ENCODE measurements around the gene SLC7A4.

SLC7A4 gene

DNA sequence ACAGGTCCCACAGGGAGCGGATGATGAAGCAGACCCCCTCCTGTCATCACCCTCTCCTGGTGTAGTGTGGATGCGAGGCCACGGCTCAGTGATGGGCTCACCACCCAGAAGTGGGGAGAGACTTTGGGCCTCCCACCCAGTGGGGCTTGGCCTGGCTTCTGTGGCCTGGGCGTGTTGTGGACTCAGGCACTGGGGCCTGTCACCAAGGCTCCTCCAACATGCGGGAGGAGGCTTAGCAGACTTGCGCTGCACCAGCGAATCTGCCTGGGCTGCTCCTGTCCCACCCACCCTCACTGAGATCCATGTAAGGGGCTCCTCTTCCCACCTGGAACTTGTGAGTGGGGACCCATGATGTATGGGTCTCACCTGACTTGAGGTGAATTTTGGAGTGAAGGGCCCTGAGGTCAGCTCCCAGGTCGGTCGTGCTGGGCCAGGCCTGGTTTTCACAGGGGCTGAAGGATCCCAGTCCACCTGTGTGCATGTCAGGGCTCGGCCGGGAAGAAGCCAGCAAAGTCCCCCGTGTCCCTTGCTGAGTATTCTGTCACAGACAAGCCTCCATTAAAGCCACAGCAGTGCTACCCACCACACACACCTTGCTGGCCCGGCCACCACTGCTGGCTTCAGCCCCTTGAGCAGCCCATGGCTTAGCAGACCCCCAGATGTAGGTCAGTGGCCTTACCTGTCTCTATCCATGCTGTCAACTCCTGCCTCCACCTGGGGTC is 34.7 kb downstream of the SLC7A4 start:
- DNase-seq, result no peak

DNA sequence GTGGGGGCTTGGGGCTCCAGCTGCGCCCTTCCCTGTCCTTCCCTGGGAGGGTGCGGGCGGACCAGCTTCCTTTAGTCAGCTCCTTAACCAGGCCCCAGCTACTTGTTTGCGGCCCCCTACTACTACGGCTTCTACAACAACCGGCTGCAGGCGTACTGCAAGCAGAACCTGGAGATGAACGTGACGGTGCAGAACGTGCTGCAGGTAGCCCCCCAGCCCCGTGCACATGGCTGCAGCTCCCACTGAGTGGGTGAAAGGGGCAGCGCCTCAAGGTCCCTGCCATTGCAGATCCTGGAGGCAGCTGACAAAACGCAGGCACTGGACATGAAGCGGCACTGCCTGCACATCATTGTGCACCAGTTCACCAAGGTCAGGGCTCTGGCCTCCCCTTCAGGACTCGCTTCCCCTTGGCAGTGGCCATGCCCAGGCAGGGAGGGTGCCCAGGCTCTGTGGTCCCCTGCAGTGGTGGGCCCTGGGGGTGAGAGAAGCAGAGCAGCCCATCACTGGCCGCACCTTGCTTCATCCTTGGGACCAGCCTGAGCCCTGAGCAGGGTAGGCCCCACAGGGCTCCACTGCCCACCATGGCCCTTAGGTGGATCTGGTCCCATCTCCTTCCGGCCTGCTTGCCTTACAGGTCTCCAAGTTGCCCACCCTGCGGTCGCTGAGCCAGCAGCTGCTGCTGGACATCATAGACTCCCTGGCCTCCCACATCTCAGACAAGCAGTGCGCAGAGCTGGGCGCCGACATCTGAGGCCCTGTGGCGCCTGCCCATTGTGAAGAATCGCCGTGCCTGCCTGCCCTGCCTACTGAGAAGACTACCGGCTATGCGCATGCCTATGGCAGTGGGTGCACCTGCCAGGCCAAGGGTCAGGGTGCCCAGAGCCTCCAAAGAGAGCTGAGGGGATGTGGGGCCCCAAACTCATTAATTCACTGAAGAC is 35.5 kb downstream of the SLC7A4 start:
- no peak for DNase-seq

DNA sequence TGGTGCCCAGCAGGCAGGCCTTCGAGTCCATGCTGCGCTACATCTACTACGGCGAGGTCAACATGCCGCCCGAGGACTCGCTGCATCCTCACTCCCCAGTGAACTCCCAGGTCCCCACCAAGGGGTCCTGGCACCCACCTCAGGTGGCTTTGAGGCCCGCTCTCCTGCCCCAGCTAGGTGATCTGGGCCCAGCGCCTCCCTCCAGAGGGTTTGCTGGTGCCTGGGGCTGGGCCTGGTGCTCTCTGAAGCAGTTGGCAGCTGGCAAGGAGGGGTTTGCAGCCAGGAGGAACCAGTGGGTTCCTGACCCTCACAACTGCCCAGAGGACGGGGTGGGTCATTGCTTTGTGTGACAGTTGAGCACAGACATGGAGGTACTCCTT is 36.3 kb downstream of the SLC7A4 start:
- no peak for DNase-seq

DNA sequence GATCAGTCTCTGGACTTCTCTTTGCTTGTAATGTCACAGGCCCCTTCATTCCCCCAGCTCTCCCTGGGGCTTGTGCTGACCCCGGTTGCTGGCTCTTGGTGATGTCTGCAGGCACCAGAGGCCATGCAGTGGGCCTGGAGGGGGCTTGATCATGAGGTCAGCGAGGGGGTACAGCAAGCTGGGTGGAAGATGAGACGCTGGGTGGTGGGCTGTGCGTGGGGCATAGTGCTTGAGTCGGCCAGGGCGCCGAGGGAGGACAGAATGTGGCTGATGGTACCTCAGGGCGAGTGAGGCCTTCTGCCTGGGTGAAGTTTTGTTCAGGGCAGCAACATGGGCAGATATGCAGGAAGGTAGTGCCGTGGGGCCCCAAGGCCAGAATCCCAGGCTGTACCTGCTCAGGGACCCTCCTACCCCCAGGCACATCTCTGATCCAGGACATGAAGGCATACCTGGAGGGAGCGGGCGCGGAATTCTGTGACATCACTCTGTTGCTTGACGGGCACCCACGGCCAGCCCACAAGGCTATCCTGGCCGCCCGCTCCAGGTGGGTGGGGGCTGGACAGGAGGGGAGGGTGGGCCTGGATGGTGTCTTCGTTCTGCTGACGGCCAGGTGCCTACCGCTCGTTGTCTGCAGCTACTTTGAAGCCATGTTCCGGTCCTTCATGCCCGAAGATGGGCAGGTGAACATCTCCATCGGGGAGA is 36.9 kb downstream of the SLC7A4 start:
- no peak for DNase-seq

DNA sequence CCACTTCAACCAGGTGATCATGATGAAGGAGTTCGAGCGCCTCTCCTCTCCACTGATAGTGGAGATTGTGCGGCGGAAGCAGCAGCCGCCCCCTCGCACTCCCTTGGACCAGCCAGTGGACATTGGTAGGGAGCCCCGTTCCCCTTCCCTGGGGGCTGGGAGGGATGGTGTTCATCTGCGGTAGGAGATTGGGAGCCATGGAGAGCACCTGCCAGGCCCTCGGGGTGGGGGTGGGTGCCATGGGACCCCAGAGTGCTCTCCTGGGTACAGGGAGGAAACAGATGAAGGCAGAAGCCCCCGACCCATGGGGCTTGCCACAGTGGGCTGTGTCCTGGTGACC is 37.5 kb downstream of the SLC7A4 start:
- no peak for DNase-seq

DNA sequence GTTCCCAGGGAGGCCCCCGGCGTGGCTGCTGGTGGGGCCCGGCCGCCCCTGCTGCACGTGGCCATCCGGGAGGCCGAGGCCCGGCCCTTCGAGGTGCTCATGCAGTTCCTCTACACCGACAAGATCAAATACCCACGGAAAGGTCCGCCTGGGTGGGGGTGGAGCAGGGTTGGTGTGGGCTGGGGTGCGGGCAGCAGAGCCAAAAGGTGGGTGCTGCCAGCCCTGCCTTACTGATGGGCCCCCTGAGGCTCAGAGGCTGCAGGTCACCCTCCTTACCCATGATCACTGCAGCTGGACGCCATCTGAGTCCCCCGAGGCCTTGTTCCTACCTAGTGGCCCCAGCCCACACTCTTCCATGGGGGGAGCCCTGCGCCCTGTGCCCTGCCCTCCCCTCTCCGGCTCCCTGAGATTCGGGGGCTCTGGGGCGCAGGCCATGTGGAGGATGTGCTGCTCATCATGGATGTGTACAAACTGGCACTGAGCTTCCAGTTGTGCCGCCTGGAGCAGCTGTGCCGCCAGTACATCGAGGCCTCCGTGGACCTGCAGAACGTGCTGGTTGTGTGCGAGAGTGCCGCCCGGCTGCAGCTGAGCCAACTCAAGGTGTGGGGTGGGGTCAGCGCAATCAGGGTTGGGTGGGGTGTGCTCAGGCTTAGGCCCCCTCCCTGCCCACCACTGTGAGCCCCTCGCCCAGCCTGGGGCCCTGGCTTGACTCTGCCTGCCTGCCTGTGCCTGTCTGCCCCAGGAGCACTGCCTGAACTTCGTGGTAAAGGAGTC is 38.0 kb downstream of the SLC7A4 start:
- no peak for DNase-seq

DNA sequence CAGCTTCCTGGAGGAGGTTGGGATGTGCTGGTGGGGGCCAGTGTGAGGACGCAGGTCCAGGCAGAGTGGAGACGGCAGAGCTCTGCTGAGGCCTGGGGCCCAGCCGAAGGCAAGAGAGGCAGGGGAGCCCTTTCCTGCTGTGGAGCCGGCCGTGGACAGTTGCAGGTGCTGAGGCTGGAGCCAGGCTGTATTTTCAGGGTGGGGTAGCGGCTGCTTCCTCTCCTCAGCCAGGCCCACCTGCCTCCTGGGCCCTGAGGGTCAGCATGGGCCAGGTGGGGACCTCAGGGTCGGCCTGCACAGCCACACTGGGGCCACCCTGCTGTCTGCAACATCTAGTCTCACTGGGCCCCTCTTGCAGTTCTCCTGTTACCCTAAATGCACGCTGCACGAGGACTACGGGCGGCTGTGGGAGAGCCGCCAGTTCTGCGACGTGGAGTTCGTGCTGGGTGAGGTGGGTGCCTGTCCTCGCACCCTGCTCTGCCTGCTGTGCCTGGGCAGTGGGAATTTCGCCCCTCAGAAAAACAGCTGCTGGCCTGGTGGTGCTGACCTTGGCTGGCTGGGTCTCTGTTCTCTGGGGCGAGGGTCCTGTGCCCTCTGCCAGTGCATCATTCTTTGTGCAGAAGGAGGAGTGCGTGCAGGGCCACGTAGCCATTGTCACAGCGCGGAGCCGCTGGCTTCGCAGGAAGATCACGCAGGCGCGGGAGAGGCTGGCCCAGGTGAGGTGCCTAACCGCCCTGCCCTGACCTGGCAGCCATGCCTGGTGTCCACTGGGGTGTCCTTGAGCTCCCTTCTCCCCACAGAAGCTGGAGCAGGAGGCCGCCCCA is 38.8 kb downstream of the SLC7A4 start:
- no peak for DNase-seq

DNA sequence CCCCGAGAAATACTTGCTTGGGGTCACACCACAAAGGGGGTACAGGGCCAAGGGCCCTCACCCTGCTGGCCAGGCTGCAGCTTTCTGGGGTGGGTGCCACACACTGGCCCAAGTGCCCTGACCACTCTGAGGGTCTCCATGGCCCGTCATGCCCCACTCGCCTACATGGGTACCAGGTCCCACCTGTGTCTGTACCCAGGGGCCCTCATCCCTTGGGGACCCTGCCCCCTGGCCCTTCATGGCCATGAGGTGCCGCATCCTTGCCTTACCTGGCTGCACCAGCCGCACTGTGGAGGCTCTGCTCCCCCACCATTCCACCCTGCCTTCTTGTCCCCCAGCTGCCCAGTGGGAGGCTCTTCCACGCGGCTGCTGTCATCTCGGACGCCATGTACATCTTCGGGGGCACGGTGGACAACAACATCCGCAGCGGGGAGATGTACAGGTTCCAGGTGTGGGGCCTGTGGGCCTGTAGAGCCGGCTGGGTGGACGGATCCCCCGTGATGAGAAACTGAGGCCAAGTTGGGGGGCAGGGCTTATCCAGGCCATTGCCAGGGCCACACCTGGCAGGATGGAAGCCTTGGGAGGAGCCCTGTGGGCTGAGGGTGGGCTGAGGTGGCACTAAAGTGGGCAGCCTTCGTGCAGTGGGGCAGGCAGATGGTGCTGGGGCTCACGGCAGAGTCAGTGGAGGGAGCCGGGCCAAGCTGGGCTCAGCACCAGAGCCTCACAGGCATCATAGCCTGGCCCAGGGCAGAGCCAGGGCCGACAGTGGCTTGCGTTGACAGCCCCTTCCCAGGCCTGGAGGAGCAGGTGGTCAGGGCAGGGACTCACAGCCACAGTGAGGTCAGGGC is 39.7 kb downstream of the SLC7A4 start:
- no peak for DNase-seq

DNA sequence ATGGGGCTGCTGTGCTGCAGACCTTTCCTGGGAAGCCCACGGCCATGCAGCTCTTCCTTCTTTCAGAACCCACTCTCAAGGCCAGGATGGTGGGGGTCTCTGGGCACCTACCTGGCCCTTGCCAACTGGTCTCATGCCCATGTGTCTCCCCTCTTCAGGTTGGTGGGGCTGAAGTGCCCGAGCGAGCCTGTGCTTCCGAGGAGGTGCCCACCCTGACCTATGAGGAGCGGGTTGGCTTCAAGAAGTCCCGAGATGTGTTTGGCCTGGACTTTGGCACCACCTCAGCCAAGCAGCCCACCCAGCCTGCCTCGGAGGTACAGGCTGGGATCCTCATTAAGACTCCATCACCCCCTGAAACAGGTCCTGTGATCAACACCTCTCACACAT is 40.3 kb downstream of the SLC7A4 start:
- no peak for DNase-seq

DNA sequence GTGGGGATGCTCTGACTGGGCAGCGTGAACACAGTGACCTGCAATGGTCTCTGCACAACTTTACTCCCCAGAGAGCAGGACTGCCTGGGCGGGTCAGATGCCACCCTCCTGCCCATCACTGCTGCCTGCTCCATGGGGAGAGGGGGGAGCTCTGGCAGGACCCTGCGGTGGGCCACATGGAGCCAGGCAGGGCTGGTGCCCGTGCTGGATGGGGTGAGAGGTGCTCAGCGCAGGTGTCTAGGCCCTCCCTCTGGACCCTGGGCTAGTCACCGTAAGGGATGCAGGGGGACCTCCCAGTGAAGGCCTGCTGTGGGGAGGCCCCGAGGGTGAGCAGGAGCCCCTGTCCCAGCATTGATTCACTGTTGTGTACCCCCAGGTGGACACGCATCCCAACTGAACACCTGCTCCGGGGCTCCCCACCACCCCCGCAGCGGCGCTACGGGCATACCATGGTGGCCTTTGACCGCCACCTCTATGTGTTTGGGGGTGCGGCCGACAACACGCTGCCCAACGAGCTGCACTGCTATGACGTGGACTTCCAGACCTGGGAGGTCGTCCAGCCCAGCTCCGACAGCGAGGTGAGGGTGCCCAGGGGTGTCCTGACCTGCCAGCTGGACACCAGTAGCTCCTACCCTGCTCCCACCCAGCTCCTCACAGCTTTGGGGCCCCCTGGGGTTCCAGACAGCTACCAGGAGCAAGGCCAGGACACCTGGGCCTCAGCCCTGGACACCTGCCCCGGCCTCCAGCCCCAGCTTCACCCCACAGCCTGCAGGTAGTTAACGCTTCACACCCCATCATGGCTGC is 40.9 kb downstream of the SLC7A4 start:
- no peak for DNase-seq

DNA sequence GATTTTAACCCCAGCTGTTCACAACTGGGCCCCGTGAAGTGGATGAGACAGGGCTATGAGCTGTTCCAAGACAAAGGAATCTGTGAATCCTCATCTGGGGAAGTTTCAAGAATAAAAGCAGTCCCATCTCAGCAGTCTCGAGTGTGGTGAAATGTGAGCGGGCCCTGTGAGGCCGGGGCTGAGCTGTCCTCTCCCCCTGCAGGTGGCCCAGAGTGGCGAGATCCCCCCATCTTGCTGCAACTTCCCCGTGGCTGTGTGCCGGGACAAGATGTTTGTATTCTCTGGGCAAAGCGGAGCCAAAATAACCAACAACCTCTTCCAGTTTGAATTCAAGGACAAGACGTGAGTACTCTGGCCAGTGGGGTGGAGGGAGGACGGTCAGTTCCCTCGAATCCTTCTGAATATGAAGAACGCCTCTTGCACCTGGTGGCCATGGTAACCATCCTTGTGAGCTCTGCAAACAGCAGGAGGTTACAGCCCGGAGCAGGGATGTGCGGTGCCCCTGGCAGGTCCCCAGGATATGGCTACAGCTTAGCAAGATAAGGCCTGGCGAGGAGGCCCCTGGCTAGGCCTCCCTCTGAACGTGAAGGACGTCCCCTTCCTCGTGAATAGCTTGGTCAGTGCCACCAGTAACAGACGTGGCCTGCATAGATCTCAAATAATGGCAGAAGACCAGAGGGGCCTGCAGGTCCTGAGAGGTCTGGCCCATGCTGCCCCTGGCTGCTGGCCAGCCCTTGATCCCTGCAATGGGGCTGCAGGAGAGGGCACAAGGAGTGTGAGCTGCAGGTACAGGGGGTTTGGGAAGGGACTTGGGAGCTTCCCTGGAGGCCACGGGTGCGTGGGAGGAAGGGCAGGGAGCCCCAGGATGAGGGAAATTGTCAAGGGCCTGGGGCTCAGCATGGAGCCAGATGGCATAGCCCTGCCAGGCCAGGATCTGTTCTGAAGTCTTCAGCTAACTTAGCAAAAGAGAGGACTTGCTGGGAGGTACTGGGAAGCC is 41.9 kb downstream of the SLC7A4 start:
- no peak for DNase-seq

DNA sequence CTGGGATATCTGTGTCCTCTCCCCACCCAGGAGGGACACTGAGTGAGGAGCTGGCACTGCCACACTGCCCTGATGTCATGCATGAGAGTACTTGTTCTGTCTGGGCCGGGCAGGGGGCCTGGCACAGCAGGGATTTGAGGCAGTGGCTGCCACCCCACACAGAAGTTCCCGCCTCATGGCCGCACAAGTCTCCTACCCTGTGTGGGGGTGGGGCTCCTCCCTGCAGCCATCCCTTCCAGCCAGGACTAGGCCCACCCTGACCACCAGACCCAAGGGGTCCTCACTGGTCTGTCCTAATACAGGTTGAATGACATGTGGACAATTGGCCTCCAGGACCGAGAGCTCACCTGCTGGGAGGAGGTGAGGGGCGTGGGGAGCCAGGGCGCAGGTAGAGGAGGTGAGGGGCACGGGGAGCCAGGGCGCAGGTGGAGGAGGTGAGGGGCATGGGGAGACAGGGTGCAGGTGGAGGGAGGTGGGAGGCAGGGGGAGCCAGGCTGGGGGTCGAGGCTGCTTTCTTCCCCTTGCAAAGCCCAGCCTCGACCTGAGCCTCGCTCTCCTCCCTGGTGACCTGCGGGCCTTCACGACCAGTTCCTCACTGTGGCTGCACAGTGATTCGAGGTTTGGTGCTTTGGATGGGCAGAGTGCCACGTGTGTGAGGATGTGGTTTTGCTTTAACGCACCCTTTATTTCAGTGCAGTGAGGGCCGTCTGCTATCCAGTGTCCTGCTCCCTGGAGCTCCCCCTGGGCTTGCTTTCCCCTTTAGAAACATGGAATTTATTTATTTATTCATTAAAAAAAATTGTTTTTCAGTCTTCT is 42.8 kb downstream of the SLC7A4 start:
- no peak for DNase-seq

DNA sequence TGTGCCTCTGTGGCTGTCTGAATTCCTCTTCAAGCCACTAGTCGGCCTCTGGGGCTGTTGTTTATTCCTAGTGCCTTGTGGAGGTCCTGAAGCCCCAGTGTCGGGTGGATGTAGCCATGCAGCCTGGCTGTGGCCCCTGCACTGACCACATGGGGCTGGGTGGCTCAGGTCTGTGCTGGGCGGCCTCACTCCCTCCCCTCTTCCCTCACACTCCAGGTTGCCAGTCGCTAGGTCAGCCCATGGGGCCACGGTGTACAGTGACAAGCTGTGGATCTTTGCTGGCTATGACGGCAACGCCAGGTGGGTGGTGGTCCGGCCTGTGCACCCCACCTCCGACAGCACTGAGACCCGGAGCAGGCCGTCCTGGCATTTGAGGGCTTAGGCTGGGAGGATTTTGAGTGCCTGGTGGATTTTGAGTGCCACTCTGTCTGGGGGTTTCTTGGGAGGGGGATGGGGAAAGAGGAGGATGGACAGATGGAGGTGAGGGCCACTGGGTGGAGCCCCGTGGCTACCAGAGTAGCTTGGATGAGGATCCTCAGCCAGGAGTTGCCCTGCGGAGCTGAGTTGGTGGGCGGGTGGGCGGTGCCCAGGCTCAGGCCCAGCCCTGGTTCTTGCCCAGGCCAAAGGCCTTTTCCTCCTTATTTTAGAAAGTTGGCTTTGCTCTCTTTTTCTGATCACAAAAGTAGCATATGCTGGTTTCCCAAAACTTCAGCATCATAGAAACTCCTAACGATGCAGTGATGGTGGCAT is 43.6 kb downstream of the SLC7A4 start:
- no peak for DNase-seq

DNA sequence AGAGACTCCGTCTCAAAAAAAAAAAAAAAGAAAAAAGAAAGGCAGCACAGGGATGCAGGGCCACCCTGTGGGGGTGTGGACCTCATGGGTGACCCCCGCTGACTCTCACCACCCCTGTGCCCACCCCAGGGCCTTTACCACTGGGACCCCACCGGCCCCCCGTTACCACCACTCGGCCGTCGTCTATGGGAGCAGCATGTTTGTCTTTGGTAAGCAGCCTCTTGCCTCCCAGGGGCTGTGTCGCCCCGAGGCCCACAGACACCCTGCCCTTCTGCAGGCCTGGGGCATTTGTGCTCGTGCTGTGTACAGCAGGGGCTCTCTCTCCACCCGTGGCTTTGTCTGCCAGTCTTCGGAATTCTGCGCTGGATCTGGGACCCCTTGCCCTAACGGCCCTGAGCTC is 45.0 kb downstream of the SLC7A4 start:
- no peak for DNase-seq

DNA sequence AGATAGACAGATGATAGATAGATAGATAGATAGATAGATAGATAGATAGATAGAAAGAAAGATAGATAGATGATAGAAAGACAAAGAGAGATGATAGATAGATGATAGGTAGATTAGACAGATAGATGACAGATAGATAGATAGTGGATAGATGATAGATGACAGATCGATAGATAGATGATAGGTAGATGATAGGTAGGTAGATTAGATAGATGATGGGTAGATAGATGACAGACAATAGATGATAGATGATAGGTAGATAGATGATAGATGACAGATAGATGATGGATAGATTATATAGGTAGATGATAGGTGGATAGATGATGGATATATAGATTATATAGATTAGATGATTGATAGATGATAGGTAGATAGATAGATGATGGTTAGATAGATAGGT is 46.0 kb downstream of the SLC7A4 start:
- no peak for DNase-seq

DNA sequence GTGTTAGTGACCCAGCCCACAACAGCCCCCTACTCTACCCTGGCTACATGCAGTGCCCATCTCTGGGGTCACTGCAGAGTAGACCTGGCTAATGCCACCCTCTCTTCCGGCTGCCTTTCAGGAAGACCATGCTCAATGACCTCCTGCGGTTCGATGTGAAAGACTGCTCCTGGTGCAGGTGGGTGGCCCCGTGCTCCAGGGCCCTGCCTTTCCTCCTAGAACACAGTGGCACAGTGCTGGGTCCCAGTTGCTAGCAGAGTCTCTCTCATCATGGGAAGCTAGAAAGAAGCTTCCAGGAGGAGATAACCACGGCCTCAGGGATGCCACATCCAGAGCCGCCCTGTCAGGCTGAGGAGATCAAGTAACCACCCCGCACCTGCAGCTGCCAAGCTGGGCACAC is 46.6 kb downstream of the SLC7A4 start:
- no peak for DNase-seq

DNA sequence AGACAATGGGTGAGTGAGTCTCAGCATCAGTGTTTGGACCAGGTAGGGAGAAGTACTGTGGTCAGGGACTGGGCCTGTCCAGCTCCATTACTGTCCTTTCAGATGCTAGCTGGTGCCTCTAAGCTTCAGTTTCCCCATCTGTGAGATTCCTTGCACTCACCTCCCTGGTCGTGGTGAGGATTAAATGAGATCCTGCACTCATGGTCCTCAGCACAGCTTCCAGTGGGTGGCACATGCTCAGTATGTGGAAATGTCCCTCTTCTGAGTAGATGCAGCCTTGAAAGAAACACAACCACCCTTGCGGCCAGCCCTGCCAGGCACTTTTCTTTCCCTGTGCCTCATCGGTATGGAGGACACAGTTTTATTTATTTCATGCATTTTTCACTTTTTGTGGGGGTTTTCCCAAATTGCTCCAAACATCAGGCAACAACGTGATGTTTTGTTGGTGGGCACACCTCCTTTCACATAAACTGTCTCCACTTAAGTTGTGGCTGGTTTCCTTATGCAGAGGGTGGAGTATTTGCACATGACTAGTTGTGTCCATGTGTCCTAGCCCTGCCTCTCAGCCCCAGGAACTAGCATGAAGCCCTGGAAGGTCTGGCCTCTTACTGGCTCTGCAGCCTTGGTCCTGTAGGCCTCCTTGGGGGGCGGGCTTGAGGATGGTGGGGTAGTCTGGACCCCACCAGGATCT is 49.1 kb downstream of the SLC7A4 start:
- DNase-seq, result no peak

Measured in activated naive CD4-positive, alpha-beta T cell treated with anti-CD3 and anti-CD28 coated beads, Interleukin-2, amount 50 U/mL, for 16 hours (primary cell).